CD1c-positive myeloid dendritic cell (primary cell): ENCODE measurements around the gene SPRR1B.
"Not testable (repeated sequence)": the region's sequence is repeated elsewhere in the genome, so short reads cannot be mapped to it uniquely, and the experiment has no call there.

Experiments
- DNase-seq: peaks from one replicate; pipeline ENCODE4 v3.0.0-alpha.2; 2016; ENCODE audit errors: extremely low spot score

SPRR1B gene, protein sequence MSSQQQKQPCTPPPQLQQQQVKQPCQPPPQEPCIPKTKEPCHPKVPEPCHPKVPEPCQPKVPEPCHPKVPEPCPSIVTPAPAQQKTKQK

DNA sequence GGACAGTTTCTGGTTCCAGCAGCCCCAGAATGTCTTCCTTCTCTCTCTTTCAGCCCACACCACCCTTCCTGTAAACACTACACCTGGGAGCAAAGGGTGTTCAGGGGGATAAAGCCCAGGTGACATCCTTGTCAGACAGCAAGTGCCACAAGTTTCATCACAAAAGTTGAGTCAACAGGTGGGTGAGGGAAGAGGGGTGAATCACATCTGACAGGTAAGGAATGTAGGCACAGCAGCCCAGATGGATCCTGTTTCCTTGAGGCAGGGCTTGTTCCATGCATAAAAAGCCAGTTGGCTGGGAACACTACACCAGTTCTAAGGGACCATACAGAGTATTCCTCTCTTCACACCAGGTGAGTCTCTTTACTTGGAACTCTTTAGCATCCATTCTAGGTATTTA is at the start of gene SPRR1B:
SPRR1B (plus strand) TSS at position 309 of the 400 bp plus-strand sequence. CDS start 1,143 bp downstream, outside the sequence.
- DNase-seq: no peak

DNA sequence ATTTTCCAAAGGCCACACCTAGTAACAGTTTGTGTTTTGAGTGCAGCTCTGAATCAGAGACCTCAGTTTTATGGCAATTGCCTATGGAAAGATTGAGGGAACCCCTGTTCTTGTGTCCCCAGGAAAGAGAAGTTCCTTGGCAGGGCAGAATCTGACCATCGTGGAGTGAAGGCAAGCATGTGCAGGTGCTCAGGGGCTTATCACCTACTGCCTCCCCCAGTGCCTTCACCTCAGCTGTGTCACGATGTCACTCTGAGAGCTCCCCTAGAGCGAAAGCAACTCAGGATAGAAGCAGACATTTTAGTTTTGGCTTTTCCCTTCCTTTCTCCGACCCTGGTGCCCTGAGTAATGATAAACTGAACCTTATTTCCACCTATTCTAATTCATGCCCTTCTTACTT is 48.9 kb upstream of the SPRR1B start:
- DNase-seq: no peak

- DNase-seq: no peak
Measured at GRCh38 chr1:152983234-152983633, 47.8 kb upstream of the SPRR1B start.

- no peak for DNase-seq
Measured at GRCh38 chr1:152983743-152984142, 47.3 kb upstream of the SPRR1B start, which contains the start of gene SPRR1A. TSS of gene SPRR1A (plus strand) at chr1:152984081. CDS start at chr1:152985231, 1,150 bp downstream.

DNA sequence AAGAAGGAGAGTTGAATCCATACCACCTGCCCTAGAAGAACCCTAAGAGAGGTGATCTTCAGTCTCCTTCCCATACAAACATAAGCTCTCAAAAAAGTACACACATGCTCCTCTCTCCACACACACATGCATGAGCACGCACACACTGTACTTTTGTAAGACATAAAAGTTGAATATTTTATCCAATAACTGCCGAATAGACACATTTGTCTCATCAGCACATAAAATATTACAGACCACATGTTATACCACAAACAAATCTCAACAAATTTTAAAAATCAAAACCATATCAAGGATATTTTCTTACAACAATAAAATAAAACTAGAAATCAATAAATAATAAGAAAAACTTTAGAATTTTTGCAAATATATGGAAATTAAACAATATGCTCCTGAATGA is 44.4 kb upstream of the SPRR1B start:
- DNase-seq: no peak

GRCh38 chr1:152993186-152993585 is 37.8 kb upstream of the SPRR1B start:
- DNase-seq: no peak

DNA sequence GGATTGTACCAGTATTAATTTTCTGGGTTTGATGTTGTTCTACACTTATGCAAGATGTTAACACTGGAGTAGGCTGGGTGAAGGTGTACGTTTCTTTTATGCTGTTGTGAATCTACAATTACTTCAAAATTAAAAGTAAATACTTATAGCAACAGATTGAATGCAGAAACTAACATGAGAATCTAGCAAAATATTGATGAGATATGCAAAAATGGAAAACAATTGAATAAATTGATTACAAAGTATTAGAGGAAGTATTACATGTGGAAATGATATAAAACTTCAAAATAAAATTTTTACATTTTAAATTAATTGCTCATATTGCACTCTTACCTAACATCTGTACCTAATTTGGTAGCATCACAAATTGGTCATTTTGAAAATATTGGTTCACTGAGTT is 35.2 kb upstream of the SPRR1B start:
- no peak for DNase-seq

GRCh38 chr1:152996633-152997400 is 34.2 kb upstream of the SPRR1B start:
- DNase-seq: no peak

GRCh38 chr1:152997901-152998300 is 33.1 kb upstream of the SPRR1B start:
- DNase-seq: no peak

GRCh38 chr1:152998476-152998875 is 32.5 kb upstream of the SPRR1B start:
- no peak for DNase-seq

GRCh38 chr1:152999818-153000217 is 31.2 kb upstream of the SPRR1B start:
- DNase-seq: no peak

- no peak for DNase-seq
Measured at GRCh38 chr1:153000294-153000693, 30.7 kb upstream of the SPRR1B start.

DNA sequence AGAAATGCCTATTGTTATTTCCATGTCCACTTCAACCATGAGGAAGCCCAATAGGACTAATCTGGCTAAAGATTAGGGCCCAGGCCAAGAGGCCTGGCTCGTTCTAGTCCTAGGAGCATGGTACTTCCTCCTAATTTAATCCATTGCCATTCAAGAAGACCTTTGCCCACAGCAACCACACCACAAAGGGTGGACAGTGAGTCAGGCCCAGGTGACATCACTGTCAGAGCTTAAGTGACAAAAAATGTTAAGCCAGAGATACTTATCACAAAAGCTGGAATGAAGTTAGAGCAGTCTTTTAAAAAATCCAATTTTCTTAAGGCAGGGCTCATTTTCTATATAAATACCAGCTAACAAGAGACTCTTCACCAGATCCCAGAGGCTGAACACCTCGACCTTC is 29.6 kb upstream of the SPRR1B start, which contains the start of gene SPRR3:
SPRR3 (plus strand) TSS at position 368 of the 400 bp plus-strand sequence. CDS start 1,272 bp downstream, outside the sequence.
- DNase-seq: no peak

- DNase-seq: not testable (repeated sequence)
Measured at GRCh38 chr1:153011235-153011758, 19.7 kb upstream of the SPRR1B start.

- DNase-seq: not testable (repeated sequence)
Measured at GRCh38 chr1:153021829-153022228, 9.2 kb upstream of the SPRR1B start.

DNA sequence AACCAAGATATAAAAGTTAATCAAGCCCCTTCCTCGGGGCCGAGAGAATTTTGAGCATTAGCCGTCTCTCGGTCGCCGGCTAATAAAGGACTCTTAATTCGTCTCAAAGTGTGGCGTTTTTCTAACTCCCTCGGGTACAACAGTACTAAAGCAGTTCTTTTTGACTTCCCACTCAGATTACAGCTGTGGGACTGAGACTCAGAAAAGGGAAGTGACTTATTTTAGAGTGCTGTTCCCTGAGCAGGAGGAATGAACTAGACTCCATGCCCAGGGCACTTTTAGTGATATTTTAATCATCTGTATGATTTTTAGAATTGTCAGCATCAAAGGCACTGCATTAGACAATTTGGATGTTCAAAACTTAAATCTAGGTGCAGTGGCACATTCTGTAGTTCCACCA is 8.7 kb upstream of the SPRR1B start:
- DNase-seq: not testable (repeated sequence)

- no peak for DNase-seq
Measured at GRCh38 chr1:153023109-153023508, 7.9 kb upstream of the SPRR1B start.

- DNase-seq: no peak
Measured at GRCh38 chr1:153024413-153024812, 6.6 kb upstream of the SPRR1B start.

- DNase-seq: no peak
Measured at GRCh38 chr1:153025797-153026196, 5.2 kb upstream of the SPRR1B start.

GRCh38 chr1:153028766-153029165 is 2.2 kb upstream of the SPRR1B start:
- DNase-seq: no peak

DNA sequence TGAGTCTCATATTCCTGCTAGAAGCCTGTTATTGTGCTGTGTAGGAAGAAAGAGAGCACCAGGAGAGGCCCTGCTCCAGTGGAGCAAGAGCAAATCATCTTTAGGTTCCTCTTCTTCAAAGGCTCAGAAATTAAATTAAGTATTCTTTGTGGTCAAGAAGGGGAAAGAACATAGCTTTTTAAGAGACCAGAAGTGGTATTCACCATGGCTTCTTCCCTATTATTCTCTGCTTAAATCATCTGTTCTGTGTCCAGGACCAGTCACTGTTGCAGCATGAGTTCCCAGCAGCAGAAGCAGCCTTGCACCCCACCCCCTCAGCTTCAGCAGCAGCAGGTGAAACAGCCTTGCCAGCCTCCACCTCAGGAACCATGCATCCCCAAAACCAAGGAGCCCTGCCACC is 1.1 kb downstream of the SPRR1B start:
- DNase-seq: no peak

DNA sequence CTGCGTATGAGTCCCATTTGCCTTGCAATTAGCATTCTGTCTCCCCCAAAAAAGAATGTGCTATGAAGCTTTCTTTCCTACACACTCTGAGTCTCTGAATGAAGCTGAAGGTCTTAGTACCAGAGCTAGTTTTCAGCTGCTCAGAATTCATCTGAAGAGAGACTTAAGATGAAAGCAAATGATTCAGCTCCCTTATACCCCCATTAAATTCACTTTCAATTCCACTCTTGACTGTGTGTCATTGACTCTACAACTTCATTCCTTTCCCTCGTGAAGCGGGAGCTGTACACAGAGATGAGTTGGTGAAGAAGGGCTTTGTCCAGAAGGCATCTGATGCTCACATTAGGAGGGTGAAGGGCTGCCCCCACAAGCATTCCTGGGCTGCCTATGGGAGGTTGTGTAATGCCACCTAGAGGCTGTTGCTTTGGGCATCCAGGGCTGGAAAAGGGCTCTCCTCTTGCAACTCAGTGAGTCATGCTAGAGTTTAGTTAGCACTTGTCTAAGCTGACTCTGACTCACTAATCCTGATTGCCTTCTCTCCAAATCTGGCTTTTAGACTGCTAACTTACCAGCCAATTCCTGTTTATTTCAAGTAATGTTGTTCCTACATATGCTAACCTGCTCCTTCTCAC is 1.8 kb downstream of the SPRR1B start:
- no peak for DNase-seq

DNA sequence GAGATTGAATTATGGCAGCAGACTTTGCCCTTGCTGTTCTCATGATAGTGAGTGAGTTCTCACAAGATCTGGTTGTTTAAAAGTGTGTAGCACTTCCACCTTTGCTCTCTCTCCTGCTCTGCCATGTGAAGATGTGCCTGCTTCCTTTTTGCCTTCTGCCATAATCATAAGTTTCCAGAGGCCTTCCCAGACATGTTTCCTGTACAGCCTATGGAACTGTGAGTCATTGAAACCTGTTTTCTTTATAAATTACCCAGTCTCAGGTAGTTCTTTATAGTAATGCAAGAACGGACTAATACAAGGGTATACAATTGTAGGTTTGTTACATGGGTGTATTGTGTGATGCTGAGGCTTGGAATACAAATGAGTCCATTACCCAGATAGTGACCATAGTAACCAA is 4.2 kb downstream of the SPRR1B start:
- DNase-seq: no peak
